Fibroblast of skin of scalp (primary cell): ENCODE measurements around the gene CACYBP. TPM values are rescaled to one million over a fixed set of nuclear protein-coding genes. Genes with fewer than 3 reads are reported as not detected.

Experiments
- DNase-seq: peaks from one replicate; pipeline ENCODE4 v3.0.0-alpha.2; 2013
- polyA plus RNA-seq, 2 experiments: library from polyadenylated mRNA; unstranded; fragments of 120-200 nt; gene quantifications; one replicate each; pipeline ENCODE4 v1.2.1, GENCODE V29; 2013; ENCODE audit not compliant: insufficient read length in 2 of 2

Gene CACYBP, protein sequence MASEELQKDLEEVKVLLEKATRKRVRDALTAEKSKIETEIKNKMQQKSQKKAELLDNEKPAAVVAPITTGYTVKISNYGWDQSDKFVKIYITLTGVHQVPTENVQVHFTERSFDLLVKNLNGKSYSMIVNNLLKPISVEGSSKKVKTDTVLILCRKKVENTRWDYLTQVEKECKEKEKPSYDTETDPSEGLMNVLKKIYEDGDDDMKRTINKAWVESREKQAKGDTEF
- 85.4 TPM for polyA plus RNA-seq (2013, experiment 1 of 2; ENCODE audit: insufficient read length)
- 91.7 TPM for polyA plus RNA-seq (2013, experiment 2 of 2; ENCODE audit: insufficient read length)

DNA sequence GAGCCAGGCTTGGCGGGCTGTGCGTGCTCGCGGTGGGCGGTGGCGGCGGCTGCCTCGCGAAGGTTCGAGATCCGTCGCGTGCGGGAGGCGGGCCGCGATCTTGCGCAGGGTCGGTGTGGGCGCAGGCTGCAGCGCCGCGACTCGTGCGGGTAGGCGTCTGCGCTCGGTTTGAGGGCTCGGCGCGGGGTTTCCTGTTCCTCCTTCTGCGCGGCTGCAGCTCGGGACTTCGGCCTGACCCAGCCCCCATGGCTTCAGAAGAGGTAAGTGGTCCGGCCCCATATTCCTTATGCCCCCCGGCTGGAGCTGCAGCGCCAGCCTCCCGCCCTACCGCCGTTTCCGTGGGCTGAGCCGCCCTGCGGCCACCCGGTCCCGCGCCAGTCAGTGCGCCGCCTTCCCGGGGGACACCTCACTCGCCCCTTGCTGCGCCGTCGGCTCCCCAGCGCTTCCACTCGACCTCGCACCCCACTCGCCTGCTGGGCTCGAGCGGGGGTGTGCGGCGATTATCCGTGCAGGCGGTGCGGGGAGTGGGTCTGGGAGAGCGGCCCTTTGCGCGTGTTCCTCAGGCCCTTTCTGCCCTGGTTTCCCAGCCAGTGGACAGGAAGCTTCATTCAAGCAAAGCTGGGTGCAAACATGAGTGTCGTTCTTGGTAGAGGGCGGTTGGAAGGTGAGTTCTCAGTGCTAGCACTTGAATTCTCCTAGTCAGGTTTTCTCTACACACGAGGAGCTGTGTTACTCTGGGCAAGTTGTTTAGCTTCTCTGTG is at the start of gene CACYBP:
Gene CACYBP (plus strand): TSS at position 12 of the 761 bp plus-strand sequence. CDS start 234 bp downstream, at position 246.
- no peak for DNase-seq

DNA sequence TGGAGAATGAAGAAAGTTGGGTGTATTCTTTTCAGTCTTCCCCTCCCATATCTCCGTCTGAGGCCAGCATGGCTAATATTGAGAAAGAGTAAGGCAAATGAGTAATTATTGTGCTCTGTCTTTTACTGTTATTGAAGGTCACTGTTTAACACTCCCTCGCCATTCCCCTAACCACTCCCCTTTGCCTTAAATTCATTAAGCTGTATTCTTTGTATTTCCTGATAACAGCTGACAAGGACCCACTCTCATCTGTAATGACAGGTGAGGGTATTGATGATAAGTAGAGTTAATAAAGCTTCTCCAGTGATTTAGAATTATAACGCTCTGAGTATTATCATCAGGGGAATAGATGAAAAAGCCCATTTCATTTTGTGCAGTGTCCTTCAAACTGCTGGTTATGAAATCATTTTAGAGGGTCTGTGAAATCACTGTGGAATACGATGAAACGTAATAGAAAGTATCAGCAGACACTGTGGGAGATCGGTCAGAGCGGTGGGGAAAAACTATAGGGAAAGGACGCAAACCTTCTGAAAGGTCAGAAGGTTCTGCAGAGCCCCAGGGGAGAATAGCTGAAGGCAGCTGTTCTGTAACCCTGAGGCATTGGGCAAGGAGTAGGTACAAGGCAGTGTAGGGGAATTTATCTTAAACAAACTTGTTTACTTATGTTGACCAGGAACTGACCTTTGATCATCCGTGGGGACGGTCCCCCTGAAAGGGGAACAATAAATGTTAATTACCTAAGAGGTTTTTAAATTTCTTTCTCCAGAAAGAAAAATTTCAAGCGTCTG is 46.3 kb upstream of the CACYBP start:
- DNase-seq, result no peak

DNA sequence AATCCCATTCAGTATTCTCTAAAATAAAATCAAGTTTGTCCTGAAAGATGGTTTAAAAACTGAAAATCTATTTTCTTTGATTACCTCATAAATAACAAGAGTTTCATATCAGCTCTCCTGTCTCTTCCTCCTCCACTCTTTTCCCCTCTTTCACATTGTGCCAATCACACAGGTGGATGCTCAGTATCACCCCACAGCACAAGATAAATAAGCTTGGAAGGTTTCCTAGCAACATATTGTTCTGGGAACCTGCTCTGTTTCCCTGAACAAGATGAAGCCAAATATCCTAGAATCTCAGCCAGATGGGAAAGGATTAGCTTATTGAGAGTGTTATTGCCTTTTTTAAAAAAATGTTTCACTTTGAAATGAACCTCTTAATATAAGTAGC is 45.7 kb upstream of the CACYBP start:
- DNase-seq, result no peak

DNA sequence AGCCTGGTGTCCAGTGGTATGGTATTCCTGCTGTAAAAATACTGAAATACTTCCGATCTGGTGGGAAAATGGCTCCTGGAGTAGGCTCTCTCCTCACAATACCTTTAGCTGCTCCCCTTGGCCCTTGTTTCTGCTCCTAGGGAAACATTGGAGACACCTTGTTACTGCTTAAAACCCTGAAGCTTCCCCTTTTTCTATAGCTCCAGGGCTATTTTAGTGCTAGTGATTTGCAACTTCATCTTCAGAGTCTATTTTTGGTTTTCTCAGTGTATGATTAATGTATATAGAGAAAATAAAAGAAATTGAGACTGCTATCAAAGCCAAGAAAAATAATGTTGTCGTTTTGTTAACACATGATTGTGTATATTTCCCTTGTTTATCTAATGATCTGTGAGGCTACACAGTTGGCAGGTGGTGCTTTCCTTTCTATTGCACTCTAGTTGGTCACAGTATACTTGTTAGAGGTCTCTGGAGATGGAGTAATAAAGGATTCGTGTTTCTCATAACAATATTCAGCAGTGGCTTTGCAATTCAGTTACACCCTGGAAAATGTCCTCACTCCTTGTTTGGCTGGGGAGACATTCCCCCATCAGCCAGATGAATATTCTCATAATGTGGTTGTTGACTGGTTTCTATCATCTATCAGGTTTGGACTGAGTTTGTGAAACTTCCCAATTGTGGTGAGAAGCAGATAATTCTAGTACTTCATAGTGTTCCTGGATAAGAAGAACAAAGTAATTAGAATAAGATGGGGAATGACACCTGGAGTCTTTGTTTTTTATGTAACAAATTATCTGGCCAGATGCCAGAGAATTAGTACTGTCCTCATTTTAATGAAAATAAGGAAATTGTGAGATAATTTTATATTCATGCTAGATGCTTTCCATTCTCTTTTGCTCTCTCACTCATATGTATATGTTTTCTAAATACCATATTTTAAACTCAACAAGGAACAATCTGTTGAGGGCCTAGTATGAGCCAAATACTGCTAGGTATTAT is 44.8 kb upstream of the CACYBP start:
- DNase-seq, result no peak

DNA sequence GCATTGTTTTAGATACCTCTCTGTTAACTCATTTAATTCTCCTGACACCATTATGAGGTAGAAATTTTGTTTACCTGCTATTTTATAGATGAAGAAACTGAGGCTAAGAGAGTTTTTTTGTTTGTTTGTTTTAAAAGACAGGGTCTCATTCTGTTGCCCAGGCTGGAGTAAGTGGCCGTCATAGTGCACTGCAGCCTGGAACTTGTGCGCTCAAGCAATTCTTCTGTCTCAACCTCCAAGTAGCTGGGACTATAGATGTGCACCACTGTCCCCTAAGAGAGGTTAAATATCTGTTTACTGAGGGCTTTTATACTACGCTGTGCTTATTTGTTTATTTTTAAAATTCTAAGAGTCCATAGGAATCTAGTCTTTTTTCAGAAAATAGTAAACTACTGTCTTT is 43.7 kb upstream of the CACYBP start:
- DNase-seq, result no peak

DNA sequence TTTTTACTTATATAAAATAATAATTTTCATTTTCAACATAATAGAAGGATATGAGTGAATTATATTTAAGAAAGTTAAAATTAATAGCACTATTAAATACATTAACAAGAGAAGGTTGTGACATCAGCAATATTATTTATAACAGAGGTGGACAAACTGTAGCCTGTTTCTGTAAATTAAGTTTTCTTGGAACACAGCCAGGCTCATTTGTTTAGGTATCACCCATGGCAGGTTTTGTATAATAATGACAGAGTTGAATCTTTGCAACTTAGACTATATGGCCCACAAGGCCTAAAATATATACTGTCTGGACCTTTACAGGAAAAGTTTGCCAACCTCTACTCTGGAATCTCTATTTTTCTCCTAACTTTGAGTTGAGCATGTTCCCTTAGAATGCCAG is 42.8 kb upstream of the CACYBP start:
- DNase-seq, result no peak

DNA sequence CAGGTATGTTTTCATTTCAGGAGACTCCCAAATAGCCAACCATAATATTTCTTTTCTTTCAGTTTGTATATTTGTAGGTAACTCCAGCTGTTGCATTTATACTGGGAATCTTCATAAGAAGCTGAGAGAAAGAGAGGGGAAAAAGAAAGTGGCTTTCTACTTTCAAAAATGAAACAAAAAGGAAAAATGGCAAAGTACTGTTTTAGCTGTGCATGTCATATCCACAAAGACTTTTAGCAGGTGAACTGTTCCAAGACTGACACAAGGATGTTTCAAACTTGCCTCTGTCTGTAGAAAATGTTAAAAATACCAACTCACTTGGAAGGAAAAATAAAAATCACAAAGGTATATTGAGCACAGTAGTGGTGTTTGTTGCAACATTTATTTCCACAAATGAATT is 41.9 kb upstream of the CACYBP start:
- DNase-seq, result no peak

DNA sequence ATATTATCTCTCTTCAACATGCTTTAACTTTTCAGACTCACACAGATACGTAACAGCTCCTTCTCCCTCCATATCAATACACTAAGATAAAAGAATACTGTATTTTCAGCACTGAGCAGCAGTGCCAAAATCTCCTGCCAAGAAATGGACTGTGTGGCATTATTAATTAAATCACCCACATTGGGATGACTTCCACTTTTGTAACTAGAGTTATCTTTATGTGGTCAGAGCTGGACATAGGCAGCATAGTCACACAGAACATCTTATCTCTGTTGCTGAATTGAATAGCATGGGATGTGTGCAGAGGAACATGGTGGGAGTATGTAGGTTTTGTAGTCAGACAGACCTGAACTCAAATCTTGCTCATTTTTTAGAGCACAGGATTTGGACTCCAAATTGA is 41.4 kb upstream of the CACYBP start:
- no peak for DNase-seq

DNA sequence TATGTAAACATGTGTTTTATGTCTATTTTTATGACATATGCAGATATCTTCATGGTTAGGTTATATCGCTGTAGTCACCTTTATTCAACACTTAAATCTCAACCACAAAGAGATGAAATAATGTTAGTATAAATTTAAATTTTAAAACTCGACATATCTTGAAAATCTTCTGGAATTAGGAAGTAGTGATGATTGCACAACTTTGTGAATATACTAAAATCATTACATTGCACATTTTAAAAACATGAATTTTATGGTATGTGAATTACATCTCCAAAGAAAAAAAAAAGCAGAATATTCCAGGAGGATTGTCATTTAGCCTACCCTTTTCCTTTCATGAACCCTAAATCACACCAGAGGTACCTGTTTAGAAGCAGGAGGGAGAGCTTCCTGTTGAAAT is 39.4 kb upstream of the CACYBP start:
- no peak for DNase-seq

DNA sequence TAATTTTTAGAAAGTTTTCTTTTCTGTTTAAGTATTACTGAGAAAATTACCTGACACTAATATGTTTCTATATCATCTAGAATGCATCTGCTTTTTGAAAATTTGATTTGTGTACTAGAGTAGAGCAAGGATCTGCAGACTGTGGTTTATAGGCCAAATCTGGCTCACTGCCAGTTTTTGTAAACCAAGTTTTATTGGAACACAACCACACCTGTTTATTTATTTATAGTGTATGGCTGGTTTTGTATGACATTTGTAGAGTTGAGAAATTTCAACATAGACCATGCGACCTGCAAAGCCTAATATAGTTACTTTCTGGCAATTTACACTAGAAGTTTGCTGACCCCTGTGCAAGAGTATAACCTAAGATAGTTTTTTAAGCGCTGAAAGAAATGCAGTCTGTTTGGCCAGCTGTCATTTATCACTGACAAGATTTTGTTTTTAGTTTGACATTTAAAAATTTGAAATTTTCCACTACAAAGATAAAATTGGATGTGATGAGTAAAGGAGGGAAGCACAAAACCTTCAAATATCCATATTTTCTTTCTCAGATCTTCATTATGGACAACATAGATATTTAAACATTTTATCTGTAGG is 36.1 kb upstream of the CACYBP start:
- no peak for DNase-seq

DNA sequence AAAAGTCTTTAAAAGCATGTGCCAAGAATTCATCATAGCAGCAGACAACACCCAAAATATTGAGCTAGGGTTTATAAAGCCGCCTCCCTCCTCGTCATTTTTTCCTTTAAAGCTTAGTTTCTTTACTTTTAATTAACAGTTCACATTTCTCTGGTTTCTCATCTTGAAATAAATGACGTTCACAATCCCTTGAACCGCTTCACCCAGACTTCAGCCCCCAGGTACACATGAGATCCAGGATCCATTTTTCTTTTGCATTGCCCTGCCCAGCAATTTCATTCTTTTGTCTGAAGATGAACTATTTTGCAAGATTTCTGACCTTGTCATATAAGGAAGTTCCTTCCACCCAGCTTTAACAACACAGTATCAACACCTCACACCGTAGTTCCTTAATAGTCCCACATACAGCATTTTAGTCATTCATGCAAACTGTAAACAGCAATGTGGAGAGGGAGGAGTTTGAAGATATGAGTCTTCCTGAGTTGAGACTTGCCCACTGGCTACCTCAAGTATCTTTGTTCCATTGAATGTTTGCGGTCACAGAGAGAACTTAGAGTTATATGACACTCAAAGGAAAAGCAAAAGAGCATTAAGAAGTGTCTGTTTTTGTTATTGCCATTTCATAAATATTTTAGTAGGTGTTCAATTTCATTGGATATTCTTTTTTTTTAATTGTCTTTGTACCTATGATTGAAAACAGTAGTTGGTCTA is 35.3 kb upstream of the CACYBP start:
- DNase-seq, result no peak

DNA sequence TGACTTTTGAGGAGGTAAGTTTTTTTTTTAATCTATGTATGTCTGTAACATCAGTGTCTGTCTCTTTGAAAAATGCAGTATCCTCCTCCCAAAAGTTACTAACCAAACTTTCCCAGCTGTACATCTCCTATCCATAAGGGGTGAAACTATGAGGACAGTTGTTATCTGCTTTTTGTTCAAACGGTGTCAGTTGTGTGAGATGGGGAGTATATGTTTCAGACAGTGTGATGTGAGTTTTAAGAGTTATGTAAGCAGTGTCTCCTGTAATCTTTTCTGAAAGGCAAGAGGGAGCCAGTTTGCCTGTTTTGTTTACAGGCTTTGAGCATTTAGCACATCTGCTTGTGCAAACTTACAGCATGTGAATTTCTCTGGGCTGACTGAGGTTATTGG is 34.8 kb upstream of the CACYBP start:
- DNase-seq, result no peak

DNA sequence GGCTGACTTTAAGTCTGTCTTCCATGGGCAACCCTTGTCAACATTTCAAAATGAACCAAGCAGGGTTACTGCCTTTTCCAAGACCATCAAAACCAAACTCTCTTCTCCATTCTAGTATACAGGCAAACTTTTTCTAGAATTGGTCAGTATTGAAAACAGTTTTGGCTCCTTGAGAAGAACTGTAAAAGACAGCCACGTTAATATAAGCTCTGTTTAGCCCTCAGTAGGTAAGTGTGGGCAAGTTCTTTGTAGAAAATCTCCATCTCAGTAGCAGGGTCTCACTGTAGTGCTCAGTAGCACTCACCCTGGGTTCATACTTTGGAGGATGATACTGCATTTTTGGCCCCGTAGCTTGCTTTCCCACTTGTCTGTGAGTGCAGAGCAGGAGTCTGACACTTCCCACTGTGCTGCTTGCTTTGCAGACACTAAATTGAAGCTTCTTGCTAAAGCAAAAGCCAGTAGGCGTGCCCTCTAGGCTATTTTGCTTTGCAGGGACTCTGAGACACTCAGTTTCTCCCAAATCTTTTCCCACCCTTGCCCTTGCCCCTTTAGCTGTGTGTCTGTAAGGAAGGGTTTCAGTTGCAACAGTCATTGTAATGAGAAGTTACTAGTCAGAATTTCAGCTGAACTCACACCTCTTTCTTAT is 34.3 kb upstream of the CACYBP start:
- no peak for DNase-seq

DNA sequence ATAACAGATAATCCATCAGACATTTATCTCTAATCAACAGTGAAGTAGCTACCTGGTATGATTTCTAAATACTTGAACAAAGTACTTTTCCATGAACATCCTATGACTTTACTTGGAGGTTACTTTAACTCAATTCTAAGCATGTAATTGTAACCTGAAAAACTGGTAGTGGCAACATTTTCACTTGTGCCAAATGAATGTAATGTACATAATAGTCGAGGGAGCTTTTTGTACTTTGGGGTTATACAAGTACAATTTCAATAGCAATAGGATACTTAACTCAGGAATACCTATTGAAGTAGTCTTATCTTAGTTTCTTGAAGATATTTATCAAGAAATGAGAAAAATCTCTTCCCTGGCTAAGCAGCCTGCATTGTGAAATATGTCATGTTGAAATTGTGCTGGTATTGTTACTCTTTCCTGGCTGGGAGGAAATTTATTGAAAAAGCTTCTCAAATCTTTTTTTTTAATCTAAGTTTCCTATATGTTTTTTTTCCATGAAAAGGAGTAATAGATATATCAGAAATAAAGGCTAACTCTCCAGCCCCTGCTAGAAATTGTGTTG is 33.7 kb upstream of the CACYBP start:
- DNase-seq, result no peak

DNA sequence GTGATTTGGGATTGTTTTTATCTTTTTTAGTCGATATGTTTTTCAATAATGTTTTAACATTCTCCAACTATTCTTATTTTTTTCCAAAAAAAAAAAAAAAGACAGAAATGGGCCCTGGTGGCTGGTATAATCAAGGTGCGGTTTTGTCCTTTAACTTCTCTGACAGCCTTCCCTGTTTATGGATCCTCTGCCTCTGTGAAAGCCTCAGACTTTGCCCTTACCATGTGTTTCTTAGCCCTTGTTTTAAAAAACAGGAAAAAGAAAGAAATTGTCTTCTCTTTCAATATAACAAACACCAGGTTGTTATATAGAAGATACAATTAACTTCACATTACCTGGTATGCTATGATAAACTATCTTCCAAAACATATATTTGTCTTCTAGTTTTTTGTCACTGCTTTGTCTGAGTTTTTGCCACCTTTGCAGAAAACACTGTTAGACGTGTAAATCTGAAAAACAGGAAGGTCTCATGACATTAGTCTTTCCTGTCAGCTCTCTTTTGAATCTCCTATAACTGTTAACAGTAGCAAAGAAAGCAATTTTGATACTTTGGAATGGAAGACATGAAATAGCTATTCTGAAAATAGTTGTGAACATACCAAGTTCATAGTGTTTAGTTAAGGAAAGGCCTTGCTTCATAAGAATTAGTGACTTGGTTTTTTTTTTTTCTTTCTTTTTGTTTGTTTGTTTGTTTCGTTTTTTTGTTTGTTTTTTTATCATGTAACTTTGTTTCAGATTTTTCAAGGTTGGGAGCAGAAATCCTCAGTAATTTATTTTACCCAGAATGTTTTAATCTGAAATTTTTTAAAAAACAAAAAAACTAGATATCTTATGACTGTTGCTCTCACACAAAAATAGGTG is 31.7 kb upstream of the CACYBP start:
- no peak for DNase-seq

DNA sequence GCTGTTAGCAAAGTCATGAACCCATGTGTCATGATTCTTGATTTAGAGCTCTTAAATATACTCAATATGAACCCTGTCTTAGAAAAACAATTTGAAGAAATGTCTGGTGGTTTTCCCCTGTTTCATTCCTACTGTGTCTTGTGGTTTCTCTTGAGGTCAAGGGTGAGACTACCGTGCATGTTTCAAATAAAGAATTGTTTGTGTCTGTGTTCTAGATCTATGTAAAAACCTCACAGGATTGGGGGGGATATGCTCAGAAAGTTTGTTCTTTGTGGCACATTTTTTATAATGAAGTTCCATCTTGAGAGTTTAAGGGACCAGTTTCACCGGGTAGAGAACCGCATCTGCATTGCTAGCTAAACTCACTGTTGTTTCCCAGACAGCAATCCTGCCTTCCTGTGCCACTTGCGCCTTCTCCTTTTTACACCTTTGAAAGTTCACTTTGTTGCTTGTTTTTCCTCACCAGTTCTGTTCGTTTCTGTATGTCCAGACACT is 30.9 kb upstream of the CACYBP start:
- DNase-seq, result peak; percentile 74

DNA sequence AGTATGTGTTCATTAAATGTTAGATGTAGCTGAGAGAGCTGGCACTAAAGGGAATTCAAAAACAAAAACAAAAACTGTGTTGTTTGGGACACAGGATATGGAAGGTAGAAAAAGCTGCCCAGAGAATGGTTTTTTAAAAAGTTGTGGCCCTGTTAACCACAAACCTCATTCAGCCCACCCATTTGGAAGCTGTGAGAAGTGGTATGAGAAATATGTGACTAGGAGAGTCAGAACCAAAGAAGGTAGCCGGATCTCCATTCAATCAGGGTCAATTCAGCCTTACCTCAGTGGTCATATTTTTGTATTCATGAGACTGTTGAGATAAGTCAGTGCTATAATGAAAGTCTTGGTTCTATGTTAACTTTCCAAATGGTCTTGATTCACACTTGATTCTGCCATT is 29.8 kb upstream of the CACYBP start:
- DNase-seq, result no peak

DNA sequence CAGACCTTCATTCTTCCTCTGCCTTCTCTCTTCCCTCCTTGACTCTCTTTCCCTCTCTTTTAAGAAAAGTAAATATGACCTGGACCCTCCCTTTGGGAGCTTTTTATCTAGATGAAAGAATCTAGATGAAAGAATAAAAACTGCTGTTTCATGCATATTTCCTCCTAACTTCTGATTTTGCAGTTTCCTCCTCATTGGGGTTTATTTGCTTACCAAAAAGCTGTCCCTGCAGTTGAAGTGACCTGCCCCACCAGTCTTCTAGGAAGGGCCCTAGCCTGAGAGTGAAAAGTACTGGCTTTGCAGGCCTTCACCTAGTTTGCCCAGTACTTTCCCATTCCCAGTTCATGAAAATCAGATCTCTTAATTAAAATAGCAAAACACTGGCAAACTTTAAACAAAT is 28.3 kb upstream of the CACYBP start:
- no peak for DNase-seq

DNA sequence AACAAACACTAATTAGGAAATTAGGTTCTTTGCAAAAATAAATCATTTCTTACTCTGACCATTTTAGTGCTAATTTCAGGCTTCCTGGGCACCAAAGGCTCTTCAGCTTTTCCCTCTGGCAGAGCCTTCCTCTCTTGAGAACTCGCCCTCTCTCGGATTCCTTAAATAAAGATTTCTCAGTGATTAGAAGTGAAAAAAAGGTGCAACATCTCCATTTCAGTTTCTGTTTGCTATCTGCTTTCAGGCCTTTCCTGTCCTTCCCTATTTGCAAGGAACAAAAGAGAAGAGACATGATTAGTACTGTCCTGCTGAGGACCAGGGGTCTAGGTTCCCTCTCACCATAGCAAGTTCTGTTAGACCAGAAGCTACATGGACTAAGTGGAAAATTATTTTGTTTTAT is 27.8 kb upstream of the CACYBP start:
- DNase-seq, result no peak
